Measurements from ENCODE around the gene FUZ.

FUZ gene

DNA sequence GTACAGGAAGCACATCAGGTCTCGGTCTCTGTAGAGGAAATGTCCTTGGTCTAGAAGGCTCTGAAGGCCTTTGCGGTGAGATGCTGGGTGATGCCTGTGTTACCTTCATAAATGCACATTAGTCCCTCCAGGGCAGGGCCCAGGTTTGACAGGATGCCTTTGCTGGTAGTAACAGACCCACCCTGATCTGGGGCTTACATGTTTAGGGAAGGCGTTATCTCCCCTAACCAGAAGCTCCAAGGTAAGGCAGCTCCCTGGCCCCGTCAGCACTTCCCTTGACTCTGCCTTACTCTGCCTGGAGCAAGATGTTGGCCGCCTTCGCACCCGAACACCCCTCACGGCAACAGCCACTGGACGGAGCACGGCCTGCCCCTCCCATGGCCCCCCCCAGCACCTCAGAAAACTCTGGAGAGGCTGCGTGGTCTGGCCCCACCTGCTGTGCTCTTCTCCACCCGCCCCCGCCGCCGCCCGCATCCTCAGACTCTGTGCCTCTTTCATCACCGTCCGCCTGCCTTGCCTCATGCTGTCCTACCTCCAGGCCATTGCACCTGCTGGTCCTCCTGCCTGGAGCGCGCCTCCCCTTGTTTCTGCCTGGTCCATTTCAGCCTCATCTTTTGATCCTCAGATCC lies 37.2 kb downstream of the FUZ start:
- DNase-seq = no peak

DNA sequence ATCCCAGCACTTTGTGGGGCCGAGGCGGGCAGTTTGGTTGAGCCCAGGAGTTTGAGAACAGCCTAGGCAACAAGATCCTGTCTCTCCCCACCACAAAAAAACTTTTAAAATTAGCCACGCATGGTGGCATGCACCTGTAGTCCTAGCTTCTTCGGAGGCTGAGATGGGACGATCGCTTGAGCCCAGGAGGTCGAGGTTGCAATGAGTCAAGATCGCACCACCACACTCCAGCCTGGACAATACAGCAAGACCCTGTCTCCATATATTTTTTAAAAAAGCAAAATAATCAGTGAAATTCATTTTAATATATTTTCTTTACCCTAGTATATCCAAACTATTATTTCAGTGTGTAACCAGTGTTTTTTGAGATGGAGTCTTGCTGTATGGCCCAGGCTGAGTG lies 38.1 kb downstream of the FUZ start:
- no peak for DNase-seq

DNA sequence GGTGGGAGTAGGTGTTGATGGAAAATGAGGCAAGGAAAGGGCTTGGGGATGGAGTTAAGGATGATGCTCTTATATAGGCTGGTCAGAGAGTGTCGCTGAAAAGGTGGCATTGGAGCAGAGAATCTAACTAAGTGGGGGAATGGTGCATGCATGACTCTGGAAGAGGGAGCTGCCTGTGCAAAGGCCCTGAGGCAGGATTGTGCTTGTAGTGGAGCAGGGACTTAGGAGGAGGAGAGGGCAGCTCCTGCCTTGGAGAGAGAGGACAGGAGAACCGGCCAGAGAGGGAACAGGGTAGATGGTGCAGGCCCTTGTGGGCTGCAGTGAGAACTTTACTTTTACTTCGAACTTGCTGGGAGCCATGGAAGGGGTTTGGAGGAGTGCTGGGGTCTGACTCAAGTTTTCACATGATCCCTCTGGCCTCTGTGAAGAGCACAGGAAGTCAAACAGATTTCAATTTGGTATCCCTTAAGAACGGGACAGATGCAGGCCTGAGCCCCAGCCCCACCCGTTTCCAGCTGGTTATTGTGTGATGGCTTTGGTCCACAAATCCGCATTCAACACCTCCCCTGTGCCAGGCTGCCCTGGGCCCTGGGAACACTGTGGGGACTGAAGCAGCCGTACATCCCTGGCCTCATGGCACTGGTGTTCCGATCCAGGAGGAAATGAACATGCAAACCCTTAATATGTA lies 39.3 kb downstream of the FUZ start:
- DNase-seq = no peak

DNA sequence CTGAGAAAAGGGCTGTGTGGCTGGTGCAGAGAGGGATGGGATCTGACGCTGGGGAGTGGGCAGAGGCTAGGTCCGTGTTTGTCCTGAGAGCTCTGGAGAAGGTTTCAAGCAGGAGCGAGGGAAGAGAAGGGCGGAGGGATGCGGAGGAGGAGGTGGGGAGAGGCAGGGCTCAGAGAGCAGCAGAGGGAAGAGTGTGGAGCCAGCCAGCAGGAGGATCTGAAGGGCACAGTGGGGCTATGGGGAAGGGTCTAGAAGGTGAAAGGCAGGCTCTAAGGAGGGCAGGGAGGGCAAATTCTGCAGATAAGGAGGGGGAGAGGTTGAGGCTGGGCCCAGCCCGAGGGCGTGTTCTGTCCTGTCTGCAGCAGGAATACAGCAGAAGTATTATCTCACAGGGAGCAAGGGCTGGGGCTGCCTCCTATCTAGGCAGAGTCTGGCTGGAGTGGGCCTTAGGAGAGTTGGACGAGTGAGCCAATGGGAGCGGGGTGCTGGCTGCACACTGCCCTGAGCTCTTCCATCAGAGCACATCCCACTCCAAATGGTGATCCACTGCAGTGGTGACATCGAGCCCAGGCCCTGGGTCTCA lies 40.2 kb downstream of the FUZ start:
- DNase-seq = no peak

DNA sequence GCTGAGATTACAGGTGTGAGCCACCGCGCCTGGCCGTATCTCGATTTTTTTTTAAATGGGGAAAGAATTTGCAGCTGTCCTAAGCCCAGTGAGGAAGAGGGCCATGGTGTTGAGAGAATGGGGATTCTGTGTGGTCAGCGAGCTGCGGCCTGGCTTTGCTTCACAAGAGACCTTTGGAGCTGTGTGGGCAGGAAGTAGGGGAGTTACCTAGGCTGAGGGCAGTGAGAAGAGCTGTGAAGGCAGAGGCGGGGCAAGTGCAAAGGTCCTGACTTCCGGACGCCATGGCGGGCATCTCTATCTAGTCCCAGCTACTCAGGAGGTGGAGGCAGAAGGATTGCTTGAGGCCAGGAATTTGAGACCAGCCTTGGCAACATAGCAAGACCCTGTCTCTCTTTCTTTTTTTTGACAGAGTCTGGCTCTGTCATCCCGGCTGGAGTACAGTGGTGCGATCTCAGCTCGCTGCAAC lies 41.4 kb downstream of the FUZ start:
- DNase-seq = no peak

DNA sequence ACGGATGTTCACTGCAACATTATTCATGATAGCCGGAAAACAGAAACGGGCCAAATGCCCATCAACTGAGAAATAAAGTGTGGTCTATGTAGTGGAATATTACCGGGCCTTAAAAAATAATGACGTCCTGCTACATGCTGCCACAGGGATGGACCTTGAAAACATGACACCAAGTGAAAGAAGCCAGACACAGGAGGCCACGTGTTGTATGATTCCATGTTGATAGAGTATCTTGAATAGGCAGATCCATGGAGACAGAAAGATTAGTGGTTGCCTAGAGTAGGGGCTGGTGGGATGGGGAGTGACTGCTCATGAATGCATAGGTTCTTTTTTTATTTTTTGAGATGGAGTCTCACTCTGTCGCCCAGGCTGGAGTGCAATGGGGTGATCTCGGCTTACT lies 42.6 kb downstream of the FUZ start:
- DNase-seq = no peak

DNA sequence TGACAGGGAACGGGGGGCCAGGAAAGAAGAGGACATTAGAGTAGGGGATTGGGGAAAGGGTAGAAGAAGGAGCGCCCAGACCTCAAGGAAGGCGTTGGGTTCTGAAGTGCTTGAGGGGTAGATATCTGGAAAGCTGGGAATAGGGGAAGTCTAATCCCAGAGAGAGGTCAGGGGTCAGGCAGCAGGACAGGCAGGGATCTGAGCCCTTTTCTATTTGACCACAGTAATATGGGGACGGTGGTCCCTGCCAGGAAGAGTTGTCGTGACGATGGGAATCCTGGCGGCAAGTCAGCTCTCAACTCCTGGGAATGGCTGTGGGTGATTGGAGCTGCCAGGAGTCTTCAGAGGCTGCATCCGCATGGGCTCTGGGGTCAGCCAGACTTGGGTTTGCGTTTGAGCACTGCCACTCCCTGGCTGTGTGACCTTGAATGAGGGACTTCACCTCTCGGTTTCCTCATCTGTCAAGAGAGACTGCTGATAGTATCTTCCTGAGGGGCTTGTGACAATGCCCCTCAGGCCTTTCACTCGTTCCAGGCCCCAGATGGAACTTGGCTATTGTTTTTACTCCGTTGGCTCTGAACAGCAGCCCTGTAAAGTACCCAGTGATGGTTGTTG lies 45.0 kb downstream of the FUZ start:
- no peak for DNase-seq

DNA sequence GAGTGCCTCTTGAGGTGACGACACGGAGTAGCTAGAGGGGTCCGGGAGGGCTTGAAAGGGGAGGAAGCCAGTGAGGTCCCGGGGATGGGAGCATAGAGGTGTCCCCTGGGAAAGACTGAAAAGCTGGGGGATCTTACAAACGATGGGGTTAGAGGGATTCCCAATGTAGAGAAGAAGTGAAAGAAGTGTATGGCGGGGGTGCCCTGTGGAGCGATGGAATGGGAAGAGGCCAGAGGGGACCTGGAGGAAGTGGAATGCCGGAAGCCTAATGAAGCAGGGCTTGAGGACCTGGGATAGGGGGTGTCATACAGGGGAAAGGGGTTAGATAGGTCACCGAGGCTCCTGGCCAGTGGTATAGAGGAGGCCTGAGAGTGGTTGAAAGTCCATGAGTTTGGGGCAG lies 45.7 kb downstream of the FUZ start:
- no peak for DNase-seq

DNA sequence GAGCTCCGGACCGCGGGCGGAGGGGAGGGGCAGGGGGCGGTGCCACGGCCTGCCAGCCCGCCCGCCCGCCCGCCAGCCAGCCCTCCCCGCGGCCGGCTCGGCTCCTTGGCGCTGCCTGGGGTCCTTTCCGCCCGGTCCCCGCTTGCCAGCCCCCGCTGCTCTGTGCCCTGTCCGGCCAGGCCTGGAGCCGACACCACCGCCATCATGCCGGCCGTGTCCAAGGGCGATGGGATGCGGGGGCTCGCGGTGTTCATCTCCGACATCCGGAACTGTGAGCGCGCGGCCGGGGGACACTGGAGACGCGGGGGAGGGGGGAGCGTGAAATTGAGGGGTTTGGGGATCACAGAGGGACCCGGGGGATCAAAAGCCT lies 46.2 kb downstream of the FUZ start, which contains the start of gene AP2A1:
TSS of gene AP2A1 (plus strand) at position 72 of the 370 bp plus-strand sequence. CDS start at position 205, 133 bp downstream.
- DNase-seq = no peak

DNA sequence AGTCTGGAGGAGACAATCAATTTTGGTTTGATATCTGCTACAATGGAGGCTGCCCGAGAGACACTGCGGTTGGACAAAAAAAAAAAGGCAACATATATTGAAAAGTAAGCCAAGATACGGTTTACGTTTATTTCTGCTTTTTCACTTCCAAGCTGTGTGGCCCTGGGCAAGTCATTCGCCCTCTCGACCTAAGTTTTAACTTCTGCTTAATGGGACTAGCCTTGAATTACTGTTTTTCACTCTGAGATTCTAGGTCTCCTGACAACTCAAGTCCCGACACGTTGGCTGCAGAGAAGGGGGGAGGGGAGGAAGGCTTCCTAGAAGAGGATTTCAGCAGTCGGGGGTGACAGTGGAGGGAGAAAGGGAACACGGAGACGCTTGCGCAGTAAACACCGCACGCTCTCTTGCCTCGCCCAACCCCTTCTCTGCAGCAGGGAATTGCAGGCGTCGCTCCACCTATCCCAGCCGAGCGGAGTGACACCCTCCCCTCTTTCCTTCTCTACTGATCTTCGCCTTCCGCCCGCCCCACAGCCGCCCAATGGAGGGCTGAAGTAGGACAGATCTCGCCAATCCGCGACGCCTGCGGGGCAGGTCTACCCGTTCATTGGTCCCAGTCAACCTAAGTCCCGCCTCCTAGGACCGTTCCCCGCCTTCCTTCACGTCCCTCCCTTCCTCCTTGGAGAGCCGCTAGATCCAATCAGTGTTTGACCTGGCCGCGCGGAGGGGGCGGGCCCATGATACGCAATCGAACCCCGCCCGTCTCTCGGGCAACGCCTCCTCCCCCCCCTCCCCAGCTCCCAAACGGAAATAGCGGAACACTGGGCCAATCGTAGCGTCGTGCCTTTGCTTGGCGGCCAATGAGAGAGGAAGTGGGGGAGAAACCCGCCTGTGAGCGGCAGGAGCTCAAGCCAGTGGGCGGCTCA lies 46.8 kb downstream of the FUZ start:
- peak; percentile 99 to 100 for DNase-seq

DNA sequence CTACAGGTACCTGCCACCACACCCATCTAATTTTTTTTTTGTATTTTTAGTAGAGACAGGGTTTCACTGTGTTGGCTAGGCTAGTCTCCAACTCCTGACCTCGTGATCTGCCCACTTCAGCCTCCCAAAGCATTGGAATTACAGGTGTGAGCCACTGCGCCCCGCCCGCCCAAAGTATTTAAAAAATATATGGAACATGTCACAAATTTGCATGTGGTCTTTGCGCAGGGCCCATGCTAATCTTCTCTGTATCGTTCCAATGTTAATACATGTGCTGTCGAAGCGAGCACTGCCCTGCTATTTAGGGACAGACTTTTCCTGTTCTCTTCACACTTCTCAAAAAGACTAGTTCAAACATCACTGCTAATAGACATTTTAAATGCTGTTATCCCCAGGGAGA lies 48.8 kb downstream of the FUZ start:
- no peak for DNase-seq

DNA sequence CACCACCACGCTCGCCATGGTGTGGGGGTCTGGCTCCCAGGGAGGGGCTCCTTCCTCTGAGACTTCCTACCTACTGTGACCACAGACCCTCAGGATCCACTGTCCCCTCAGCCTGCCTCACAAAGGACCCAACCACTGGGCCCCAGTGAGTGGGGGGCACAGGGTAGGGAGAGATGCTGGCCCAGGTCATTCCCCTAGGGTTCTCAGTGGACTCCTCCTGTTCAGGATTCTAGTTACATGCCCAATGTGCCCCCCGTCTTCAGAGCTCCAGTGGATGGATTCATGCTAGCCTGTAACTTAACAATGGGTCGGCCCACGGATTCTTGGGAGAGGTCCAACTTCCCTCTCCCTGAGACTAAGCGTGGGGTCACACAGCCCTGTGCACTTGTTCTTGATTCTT lies 49.9 kb downstream of the FUZ start, which contains the start of gene TSKS:
TSS of gene TSKS (minus strand) at position 77 of the 400 bp plus-strand sequence. CDS start at position 18, 59 bp downstream.
- DNase-seq = peak in 1 of 2 donors; percentile 19

DNA sequence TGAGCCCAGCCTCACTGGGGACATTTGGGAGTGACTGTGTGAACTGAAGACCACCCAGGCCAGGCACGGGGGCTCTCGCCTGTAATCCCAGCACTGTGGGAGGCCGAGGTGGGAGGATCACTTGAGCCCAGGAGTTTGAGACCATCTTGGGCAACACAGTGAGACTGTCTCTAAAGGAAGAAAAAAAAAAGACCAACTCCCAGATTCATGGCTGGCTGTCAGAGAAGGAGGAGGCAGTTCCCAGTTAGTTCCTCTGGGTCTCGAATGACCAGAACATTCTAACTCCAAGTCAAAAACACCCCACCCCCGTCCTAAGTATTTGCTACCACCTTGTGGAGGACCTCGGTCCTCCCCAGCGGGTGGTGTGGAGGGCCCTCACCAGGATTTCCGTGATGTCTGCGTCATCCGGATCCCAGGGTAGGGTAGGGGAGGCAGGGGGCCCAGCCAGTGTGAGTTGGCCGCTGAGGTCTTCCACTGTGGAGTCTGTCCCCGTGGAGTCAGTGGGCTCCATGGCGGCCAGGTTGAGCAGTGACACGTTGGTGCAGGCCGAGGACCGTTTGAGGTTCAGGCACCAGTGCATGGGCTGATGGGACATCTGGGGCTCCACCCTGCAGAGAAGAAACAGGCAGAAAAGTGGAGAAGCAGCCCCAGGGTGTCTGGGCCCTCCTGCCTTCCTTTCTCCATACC lies 51.3 kb downstream of the FUZ start:
- peak in 1 of 2 donors; percentile 30 for DNase-seq

DNA sequence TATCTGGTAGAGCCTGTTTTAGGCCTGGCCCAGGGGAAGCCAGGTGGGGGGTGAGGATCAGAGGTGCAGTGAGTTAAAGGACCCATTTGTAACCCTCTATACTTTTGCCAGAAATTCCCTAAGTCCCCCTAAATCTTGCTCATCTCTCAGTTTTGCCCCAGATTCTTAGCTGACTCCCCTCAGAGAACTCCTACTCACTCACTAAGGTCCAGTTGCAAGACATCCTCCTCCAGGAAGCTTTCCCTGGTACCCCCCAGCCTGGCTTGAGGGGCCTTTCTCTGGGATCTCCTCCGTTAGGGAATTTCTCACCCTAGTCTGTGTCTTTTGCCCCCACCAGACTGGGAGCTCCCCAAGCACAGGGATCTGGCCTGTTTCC lies 51.9 kb downstream of the FUZ start:
- DNase-seq = no peak

DNA sequence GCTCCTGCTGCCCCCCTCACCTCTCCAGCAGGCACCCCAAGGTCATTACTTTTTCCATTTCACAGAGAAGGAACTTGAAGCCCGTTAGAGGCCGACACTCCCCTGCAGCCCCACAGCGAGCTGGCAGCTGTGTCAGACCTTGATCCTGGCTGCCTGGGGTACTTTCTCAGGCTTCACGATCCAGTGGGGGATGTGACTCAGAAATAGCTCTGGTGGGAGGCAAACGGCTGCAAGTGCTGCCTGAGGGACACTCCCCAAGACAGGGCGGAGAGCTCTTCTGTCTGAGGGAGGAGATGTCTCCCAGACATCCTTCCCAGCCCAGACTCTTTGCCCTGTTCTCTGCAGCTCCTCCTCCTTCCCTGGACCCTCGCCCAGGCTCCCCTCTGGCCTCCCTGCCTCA lies 54.8 kb downstream of the FUZ start:
- no peak for DNase-seq

Data from inflammatory macrophage treated with lipopolysaccharide for 1 hour (primary cell).